ENCODE data around the gene CAPN5.

GRCh38 chr11:77067861-77068443 is 1.2 kb downstream of the CAPN5 start:
- no peak for TF ChIP-seq CTCF (IDR thresholded peaks at IDR 0.05; ENCODE audit: low read length)
- TF ChIP-seq EZH2 (IDR thresholded peaks at IDR 0.05; ENCODE audit: borderline replicate concordance, low read length), result no peak
